Astrocyte (in vitro differentiated cells and primary cell): Measurements from ENCODE around the gene GCG.

Experiments used
- EZH2 ChIP-seq: IDR thresholded peaks from 2 replicates; pipeline ENCODE4 v1.6.1; 2012; ENCODE audit warnings: mild to moderate bottlenecking, low read length, inconsistent platforms; ENCODE audit not compliant: insufficient read depth
- TF ChIP-seq, protein P1 (sequence below): IDR thresholded peaks from 2 replicates; pipeline ENCODE4 v1.5.1; 2011; ENCODE audit warnings: low read depth, mild to moderate bottlenecking, inconsistent platforms, low read length, moderate library complexity; ENCODE audit not compliant: insufficient read depth

DNA sequence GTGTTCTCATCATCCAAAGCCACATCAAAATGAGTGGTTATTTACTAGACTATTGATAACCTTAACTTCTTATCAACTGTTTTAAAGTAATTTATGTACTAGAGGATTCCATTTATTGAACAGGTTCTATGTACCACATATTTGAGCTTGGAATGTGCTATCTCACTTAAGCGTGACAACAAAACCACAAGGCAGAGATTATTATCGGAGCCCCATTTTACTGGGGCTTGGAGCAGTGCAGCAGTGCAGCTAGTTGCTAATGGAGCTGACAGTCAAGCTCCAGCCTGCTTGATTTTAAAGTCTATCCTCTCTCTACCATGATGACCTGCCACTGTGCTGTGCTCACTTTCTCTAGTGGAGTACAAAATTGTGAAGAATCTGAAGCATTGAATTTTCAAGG lies 24.6 kb downstream of the GCG start:
- TF ChIP-seq, protein P1, sequence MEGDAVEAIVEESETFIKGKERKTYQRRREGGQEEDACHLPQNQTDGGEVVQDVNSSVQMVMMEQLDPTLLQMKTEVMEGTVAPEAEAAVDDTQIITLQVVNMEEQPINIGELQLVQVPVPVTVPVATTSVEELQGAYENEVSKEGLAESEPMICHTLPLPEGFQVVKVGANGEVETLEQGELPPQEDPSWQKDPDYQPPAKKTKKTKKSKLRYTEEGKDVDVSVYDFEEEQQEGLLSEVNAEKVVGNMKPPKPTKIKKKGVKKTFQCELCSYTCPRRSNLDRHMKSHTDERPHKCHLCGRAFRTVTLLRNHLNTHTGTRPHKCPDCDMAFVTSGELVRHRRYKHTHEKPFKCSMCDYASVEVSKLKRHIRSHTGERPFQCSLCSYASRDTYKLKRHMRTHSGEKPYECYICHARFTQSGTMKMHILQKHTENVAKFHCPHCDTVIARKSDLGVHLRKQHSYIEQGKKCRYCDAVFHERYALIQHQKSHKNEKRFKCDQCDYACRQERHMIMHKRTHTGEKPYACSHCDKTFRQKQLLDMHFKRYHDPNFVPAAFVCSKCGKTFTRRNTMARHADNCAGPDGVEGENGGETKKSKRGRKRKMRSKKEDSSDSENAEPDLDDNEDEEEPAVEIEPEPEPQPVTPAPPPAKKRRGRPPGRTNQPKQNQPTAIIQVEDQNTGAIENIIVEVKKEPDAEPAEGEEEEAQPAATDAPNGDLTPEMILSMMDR, result no peak
- no peak for TF ChIP-seq EZH2
